ENCODE data around the gene AUH. TPM values are rescaled to one million over a fixed set of nuclear protein-coding genes. Genes with fewer than 3 reads are reported as not detected.

Gene AUH
- 10 to 100 TPM; 10.6 to 25.4 (median 16.7) TPM for total RNA-seq

- peaks cover 0 to 14% (median 0%) of the 10 kb centered on the region in 3 donors for H3K36me3 ChIP-seq
- intact Hi-C loops (cut with DNase I) = no loop called here
- peak; percentile 2 for DNase-seq
- H3K4me1 ChIP-seq = peaks cover 15 to 41% (median 19%) of the 10 kb centered on the region in 3 donors
- no peaks in the 10 kb centered on the region for H3K27me3 ChIP-seq
- 0% methylated on average over 1 to 19 of the region's 82 CpGs for WGBS, 2 donors
- TF ChIP-seq, protein P1, sequence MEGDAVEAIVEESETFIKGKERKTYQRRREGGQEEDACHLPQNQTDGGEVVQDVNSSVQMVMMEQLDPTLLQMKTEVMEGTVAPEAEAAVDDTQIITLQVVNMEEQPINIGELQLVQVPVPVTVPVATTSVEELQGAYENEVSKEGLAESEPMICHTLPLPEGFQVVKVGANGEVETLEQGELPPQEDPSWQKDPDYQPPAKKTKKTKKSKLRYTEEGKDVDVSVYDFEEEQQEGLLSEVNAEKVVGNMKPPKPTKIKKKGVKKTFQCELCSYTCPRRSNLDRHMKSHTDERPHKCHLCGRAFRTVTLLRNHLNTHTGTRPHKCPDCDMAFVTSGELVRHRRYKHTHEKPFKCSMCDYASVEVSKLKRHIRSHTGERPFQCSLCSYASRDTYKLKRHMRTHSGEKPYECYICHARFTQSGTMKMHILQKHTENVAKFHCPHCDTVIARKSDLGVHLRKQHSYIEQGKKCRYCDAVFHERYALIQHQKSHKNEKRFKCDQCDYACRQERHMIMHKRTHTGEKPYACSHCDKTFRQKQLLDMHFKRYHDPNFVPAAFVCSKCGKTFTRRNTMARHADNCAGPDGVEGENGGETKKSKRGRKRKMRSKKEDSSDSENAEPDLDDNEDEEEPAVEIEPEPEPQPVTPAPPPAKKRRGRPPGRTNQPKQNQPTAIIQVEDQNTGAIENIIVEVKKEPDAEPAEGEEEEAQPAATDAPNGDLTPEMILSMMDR (IDR thresholded peaks at IDR 0.05) = peak in 1 of 6 experiments; percentile 21
- TF ChIP-seq POLR2A (IDR thresholded peaks at IDR 0.05) = peak in 3 of 4 donors; percentile 62 to 88 (median 68)
- peak within 1 kb of the TSS; percentile 90 to 93 (median 92) for H3K27ac ChIP-seq
- peak within 1 kb of the TSS; percentile 81 to 99 (median 88) for H3K4me3 ChIP-seq
- H3K9me3 ChIP-seq = no peaks in the 10 kb centered on the region
Observed at GRCh38 chr9:91361291-91362050, at the start of gene AUH. Gene AUH (minus strand): TSS chr9:91361918. CDS start chr9:91361889, 29 bp downstream.

- 53 to 55% methylated on average over 5 of the region's 5 CpGs for WGBS, 2 donors
- no peak for DNase-seq
- H3K4me3 ChIP-seq = no peak overlapping the region
- no peaks in the 10 kb centered on the region for H3K9me3 ChIP-seq
- intact Hi-C loops (cut with DNase I) = loop anchor here (10.0 kb wide), 1 partner anchor 96 kb away; no protein-coding TSS in a partner anchor
- TF ChIP-seq, protein P1 (IDR thresholded peaks at IDR 0.05) = no peak
- TF ChIP-seq POLR2A (IDR thresholded peaks at IDR 0.05) = no peak
- peaks cover 0 to 25% (median 3%) of the 10 kb centered on the region in 3 donors for H3K4me1 ChIP-seq
- H3K36me3 ChIP-seq = peaks cover 6 to 45% (median 10%) of the 10 kb centered on the region in 3 donors
- H3K27me3 ChIP-seq = no peaks in the 10 kb centered on the region
- no peak overlapping the region for H3K27ac ChIP-seq
Observed at GRCh38 chr9:91411096-91411771, 49.5 kb upstream of the AUH start.

DNA sequence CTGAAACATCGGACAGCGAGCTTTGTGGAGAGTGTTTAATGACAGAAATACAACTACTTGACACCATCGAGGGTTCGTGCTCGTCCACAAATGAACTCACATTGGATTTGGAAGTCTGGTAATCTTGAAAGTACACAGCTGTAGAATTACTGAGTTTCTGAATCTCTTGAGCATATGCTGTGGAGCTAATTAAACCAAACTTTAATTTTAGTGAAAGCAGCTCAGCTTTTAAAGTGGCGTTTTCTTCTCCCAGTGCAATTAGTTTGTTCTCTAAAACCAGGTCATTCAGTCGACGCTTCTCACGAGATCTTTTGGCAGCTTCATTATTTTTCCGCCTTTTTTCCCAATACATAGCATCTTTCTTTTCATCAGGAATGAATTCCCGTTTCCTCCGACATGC, 48.4 kb upstream of the AUH start:
- peaks cover 0 to 16% (median 3%) of the 10 kb centered on the region in 3 donors for H3K4me1 ChIP-seq
- intact Hi-C loops (cut with DNase I) = loop anchor here (10.0 kb wide), 1 partner anchor 95 kb away; no protein-coding TSS in a partner anchor
- TF ChIP-seq, protein P1 (IDR thresholded peaks at IDR 0.05) = no peak
- no peak for TF ChIP-seq POLR2A (IDR thresholded peaks at IDR 0.05)
- H3K27ac ChIP-seq = no peak overlapping the region
- no peaks in the 10 kb centered on the region for H3K9me3 ChIP-seq
- H3K4me3 ChIP-seq = no peak overlapping the region
- H3K36me3 ChIP-seq = peaks cover 6 to 52% (median 10%) of the 10 kb centered on the region in 3 donors
- 93 to 94% methylated on average over 12 of the region's 12 CpGs for WGBS, 2 donors
- no peaks in the 10 kb centered on the region for H3K27me3 ChIP-seq
- no peak for DNase-seq

GRCh38 chr9:91408475-91408874, 46.8 kb upstream of the AUH start:
- Histone ChIP-seq H3K36me3 (peaks cover 6 to 52% (median 10%) of the 10 kb centered on the region in 3 donors), H3K27ac (no peak overlapping the region), H3K4me1 (peaks cover 0 to 8% (median 3%) of the 10 kb centered on the region in 3 donors), H3K9me3 (no peaks in the 10 kb centered on the region), H3K4me3 (no peak overlapping the region), H3K27me3 (no peaks in the 10 kb centered on the region)
- intact Hi-C loops (cut with DNase I) = no loop called here
- TF ChIP-seq POLR2A (IDR thresholded peaks at IDR 0.05) = no peak
- TF ChIP-seq, protein P1 (IDR thresholded peaks at IDR 0.05) = no peak
- WGBS, 2 donors = 88 to 97% methylated on average over 1 of the region's 1 CpG
- no peak for DNase-seq

Data from esophagus squamous epithelium (tissue), 5 donors.